SK-MEL-5 (cell line): Measurements from ENCODE around the gene HLA-DMA. TPM values are rescaled to one million over a fixed set of nuclear protein-coding genes. Genes with fewer than 3 reads are reported as not detected.

Experiments used
- DNase-seq: peaks from one replicate; pipeline ENCODE4 v3.0.0-alpha.2; 2016; ENCODE audit warnings: low read depth, low spot score
- in situ Hi-C: cut with HindIII; loops from 2 replicates; pipeline ENCODE4 v1.10.0; 2016; ENCODE audit warnings: low sequenced_read_pairs, high pct_unique_total_duplicates, low pct_unique_long_range_greater_than_20kb
- total RNA-seq: library from RNA; depleted of rRNA; stranded (reverse); fragments of >200 nt; shearing (Covaris generic); gene quantifications from 2 replicates; pipeline ENCODE4 v1.2.3, GENCODE V29; 2014

The HLA-DMA gene
- total RNA-seq, 1 experiment from 2014 or later, result 34.0 TPM

- in situ Hi-C loops, result no loop called here
Measured at GRCh38 chr6:32968093-32968866, 15.4 kb upstream of the HLA-DMA start, which contains the start of gene BRD2. TSS of gene BRD2 (plus strand) at chr6:32968594. CDS start at chr6:32972899, 4,305 bp downstream.

GRCh38 chr6:32967151-32968091 lies 14.5 kb upstream of the HLA-DMA start:
- peak; percentile 78 for DNase-seq
- in situ Hi-C loops, result no loop called here

More at GRCh38 chr6:32968093-32968866, 15.4 kb upstream of the HLA-DMA start, which contains the start of gene BRD2:
- peak; percentile 97 for DNase-seq

GRCh38 chr6:32964776-32965175 lies 11.9 kb upstream of the HLA-DMA start:
- in situ Hi-C loops, result no loop called here
- DNase-seq, result peak; percentile 38

- in situ Hi-C loops, result no loop called here
- DNase-seq, result no peak
Measured at GRCh38 chr6:32963866-32964265, 11.0 kb upstream of the HLA-DMA start.

- peak; percentile 6 for DNase-seq
- in situ Hi-C loops, result no loop called here
Measured at GRCh38 chr6:32962213-32962826, 9.4 kb upstream of the HLA-DMA start.

- in situ Hi-C loops, result no loop called here
- no peak for DNase-seq
Measured at GRCh38 chr6:32960563-32960962, 7.7 kb upstream of the HLA-DMA start.

GRCh38 chr6:32956176-32956575 lies 3.3 kb upstream of the HLA-DMA start:
- no peak for DNase-seq
- in situ Hi-C loops, result no loop called here

GRCh38 chr6:32954986-32955802 lies 2.3 kb upstream of the HLA-DMA start:
- in situ Hi-C loops, result no loop called here
- DNase-seq, result peak; percentile 73

GRCh38 chr6:32954267-32954666 lies 1.4 kb upstream of the HLA-DMA start:
- in situ Hi-C loops, result no loop called here
- no peak for DNase-seq

- in situ Hi-C loops, result no loop called here
- no peak for DNase-seq
Measured at GRCh38 chr6:32953775-32954174, 878 bp upstream of the HLA-DMA start.

GRCh38 chr6:32950449-32950848 lies 2.4 kb downstream of the HLA-DMA start:
- in situ Hi-C loops, result no loop called here
- DNase-seq, result no peak

GRCh38 chr6:32950010-32950409 lies 2.9 kb downstream of the HLA-DMA start:
- in situ Hi-C loops, result no loop called here

GRCh38 chr6:32949113-32949512 lies 3.8 kb downstream of the HLA-DMA start:
- in situ Hi-C loops, result no loop called here
- no peak for DNase-seq

More at GRCh38 chr6:32950010-32950409, 2.9 kb downstream of the HLA-DMA start:
- no peak for DNase-seq

- in situ Hi-C loops, result no loop called here
- peak; percentile 61 for DNase-seq
Measured at GRCh38 chr6:32947552-32948465, 5.1 kb downstream of the HLA-DMA start.

- DNase-seq, result no peak
- in situ Hi-C loops, result no loop called here
Measured at GRCh38 chr6:32946893-32947292, 6.0 kb downstream of the HLA-DMA start.

GRCh38 chr6:32945953-32946352 lies 6.9 kb downstream of the HLA-DMA start:
- no peak for DNase-seq
- in situ Hi-C loops, result no loop called here
